ENCODE measurements around the gene FLNA.

FLNA gene

DNA sequence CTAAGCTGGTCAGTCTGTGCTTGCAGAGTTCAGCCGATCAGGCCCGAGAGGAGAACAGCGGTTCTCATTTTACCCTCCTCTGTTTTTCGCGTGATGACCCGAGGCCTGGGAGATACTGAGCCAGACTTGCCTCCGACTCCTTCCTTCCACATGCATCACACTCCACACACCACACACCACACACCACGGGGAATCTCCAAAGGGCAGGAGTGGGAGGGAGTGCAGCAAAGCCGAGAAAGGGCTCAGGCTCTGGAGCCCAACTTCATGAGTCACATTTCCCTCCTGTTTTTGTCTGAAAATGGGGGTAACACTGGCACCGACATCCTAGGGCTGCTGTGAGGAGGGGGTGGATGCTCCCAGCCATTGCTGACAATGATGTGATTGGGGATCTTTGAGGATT lies 39.9 kb downstream of the FLNA start:
- no peak overlapping the region for H3K4me3 ChIP-seq (ENCODE audit: low read depth, low read length)
- no peak for DNase-seq (ENCODE audit: low read depth)
- TF ChIP-seq, protein P1, sequence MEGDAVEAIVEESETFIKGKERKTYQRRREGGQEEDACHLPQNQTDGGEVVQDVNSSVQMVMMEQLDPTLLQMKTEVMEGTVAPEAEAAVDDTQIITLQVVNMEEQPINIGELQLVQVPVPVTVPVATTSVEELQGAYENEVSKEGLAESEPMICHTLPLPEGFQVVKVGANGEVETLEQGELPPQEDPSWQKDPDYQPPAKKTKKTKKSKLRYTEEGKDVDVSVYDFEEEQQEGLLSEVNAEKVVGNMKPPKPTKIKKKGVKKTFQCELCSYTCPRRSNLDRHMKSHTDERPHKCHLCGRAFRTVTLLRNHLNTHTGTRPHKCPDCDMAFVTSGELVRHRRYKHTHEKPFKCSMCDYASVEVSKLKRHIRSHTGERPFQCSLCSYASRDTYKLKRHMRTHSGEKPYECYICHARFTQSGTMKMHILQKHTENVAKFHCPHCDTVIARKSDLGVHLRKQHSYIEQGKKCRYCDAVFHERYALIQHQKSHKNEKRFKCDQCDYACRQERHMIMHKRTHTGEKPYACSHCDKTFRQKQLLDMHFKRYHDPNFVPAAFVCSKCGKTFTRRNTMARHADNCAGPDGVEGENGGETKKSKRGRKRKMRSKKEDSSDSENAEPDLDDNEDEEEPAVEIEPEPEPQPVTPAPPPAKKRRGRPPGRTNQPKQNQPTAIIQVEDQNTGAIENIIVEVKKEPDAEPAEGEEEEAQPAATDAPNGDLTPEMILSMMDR (IDR thresholded peaks at IDR 0.05; ENCODE audit: low read depth, low read length, missing control alignments): no peak

DNA sequence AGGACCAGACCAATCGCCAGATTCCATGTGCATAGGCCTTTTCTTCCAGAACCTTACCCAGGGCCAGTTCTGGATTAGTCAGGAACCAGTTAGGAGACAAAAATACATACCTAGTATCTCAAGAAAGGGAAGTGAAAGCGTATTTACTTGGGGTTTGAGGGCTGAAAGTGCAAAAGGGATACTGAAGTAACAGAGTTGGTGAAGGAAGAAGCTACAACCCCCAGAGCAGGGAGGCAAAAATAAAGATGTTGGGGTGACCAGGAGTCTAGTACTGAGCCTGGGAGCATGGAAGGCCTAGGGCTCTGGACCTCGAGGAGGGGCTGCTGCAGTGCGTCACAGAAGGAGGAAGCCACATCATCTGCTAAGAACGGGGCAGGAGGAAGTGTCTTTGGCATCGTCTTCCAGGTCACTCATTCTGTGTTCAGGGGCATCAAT lies 40.6 kb downstream of the FLNA start:
- H3K4me3 ChIP-seq (ENCODE audit: low read depth, low read length): no peak overlapping the region; the same call in 1 of the 2 replicates
- DNase-seq (ENCODE audit: low read depth): peak; percentile 44
- TF ChIP-seq, protein P1 (IDR thresholded peaks at IDR 0.05; ENCODE audit: low read depth, low read length, missing control alignments): no peak

DNA sequence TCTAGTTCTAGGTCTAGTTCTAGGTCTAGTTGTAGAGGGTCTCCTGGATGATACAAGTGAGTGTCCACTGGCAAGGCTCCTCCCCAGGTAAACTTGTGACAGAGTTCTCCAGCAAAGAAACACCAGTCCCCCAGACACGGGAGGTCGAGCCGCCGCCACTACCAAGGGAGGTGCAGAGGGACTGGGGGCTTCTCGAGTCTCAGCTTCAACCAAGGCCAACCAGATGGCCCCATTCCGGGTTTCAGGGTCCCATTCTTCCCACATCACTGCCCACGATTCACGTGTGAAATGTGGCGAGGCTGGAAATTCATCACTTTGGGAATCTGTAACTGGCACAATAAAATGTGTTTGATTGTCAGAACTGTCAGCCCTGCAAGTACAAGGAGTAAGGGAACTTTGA lies 41.3 kb downstream of the FLNA start:
- no peak for DNase-seq (ENCODE audit: low read depth)
- H3K4me3 ChIP-seq (ENCODE audit: low read depth, low read length): no peak overlapping the region
- TF ChIP-seq, protein P1 (IDR thresholded peaks at IDR 0.05; ENCODE audit: low read depth, low read length, missing control alignments): no peak

DNA sequence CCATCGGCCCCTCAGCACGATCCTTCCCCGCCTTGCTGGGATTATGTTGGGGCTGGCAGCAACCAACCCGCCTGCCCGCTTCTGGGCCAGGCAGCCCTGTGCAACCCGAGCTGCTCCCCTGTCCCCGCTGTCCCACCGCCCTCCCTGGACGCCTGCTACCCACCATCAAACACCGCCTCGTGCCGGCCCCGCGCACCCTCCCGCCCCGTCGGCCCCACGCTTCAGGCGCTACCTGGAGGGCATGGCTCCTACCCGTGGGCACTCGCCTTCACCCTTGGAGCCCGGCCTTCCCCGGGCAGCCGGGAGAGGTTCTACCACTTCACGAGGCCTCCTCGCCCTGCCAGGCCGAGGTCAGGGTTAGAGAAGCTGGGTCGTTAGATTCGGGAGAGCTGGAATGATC lies 41.9 kb downstream of the FLNA start:
- TF ChIP-seq, protein P1 (IDR thresholded peaks at IDR 0.05; ENCODE audit: low read depth, low read length, missing control alignments): no peak
- no peak overlapping the region for H3K4me3 ChIP-seq (ENCODE audit: low read depth, low read length)
- no peak for DNase-seq (ENCODE audit: low read depth)

DNA sequence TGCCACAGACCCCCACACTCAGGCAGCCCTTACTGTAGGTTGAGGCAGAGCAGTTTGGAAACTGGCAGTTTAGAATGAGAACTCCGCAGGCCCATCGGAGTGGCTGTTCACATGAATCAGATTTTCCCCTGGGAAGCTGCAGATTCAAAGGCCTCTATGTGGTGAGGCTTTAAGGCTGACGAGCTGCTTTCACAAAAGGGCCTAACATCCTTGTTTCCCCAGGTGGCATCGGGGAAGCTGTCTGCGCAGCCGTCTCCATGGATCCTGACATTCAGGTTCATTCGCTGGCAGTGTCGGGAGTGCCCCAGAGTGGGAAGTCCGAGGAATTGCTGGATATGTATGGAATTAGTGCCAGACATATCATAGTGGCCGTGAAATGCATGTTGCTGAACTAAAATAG lies 45.1 kb downstream of the FLNA start:
- H3K4me3 ChIP-seq (ENCODE audit: low read depth, low read length): no peak overlapping the region
- TF ChIP-seq, protein P1 (IDR thresholded peaks at IDR 0.05; ENCODE audit: low read depth, low read length, missing control alignments): no peak
- DNase-seq (ENCODE audit: low read depth): no peak

DNA sequence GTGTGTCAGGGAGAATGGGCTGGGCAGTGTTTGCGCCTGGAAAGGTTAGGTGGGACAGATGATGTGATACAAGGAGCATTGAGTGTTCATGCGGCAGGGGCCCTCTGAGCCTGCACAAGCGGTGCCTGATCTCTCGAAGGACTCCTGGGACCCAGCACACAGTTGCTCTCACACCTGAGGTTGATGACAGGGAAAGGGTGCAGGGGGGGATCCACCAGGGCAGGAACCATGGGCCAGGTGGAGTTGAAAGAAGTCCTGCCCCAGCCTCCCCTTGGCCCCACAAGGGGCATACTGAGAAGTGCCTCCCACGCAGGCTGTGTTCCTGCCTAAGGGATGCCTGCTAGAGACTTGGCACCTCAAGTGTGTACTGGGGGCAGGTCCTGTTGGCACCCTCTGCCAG lies 45.8 kb downstream of the FLNA start:
- no peak overlapping the region for H3K4me3 ChIP-seq (ENCODE audit: low read depth, low read length)

More for the DNA sequence above, 45.8 kb downstream of the FLNA start:
- DNase-seq (ENCODE audit: low read depth): no peak
- TF ChIP-seq, protein P1 (IDR thresholded peaks at IDR 0.05; ENCODE audit: low read depth, low read length, missing control alignments): no peak

Measured in GM12864 (cell line).